ENCODE measurements around the gene TMEM174. TPM values are rescaled to one million over a fixed set of nuclear protein-coding genes. Genes with fewer than 3 reads are reported as not detected.
"Not testable (repeated sequence)": the region's sequence is repeated elsewhere in the genome, so short reads cannot be mapped to it uniquely, and the experiment has no call there.

TMEM174 gene
- total RNA-seq, 8 experiments from 2014 or later = 0.33 TPM; not detected in 7

GRCh38 chr5:73204733-73205132, 31.7 kb downstream of the TMEM174 start:
- H3K4me1 ChIP-seq (replicated peaks in 1 of 2) = peaks cover 0 to 4% of the 10 kb centered on the region in 2 donors
- no peak for ATAC-seq (replicated peaks in 6 of 8)
- H3K4me3 ChIP-seq = no peak overlapping the region
- no peak overlapping the region for H3K27ac ChIP-seq
- 50 to 100% (median 82%) methylated on average over 1 to 5 of the region's 5 CpGs; no CpG with 5 or more reads in 4 of the 10 experiments for WGBS, 10 experiments
- in situ Hi-C loops (cut with MboI; ENCODE audit: low pct_unique_long_range_greater_than_20kb in 2 of 9, low sequenced_read_pairs in 9 of 9, unreplicated experiment in 9 of 9) = loop anchor here in 5 of 9 experiments (10.0 to 25.0 kb wide), 3 partner anchors 120 to 258 kb away; partner anchors contain the start of gene FOXD1 (in 4 of the 5)

GRCh38 chr5:73205305-73205704, 32.3 kb downstream of the TMEM174 start:
- Histone ChIP-seq H3K4me1 (replicated peaks in 1 of 2) (peaks cover 0 to 4% of the 10 kb centered on the region in 2 donors), H3K27ac (no peak overlapping the region), H3K4me3 (no peak overlapping the region)
- 60 to 100% (median 86%) methylated on average over 1 of the region's 3 CpGs; no CpG with 5 or more reads in 7 of the 10 experiments for WGBS, 10 experiments
- in situ Hi-C loops (cut with MboI; ENCODE audit: low pct_unique_long_range_greater_than_20kb in 2 of 9, low sequenced_read_pairs in 9 of 9, unreplicated experiment in 9 of 9) = loop anchor here in 5 of 9 experiments (10.0 to 25.0 kb wide), 3 partner anchors 121 to 257 kb away; partner anchors contain the start of gene FOXD1 (in 4 of the 5)
- peak in 1 of 8 experiments; percentile 22 for ATAC-seq (replicated peaks in 6 of 8)

GRCh38 chr5:73207239-73207638, 34.2 kb downstream of the TMEM174 start:
- not testable (repeated sequence) for ATAC-seq (replicated peaks in 6 of 8); H3K27ac ChIP-seq; H3K4me3 ChIP-seq; H3K4me1 ChIP-seq (replicated peaks in 1 of 2)
- in situ Hi-C loops (cut with MboI; ENCODE audit: low pct_unique_long_range_greater_than_20kb in 2 of 9, low sequenced_read_pairs in 9 of 9, unreplicated experiment in 9 of 9) = loop anchor here in 5 of 9 experiments (10.0 to 25.0 kb wide), 3 partner anchors 122 to 255 kb away; partner anchors contain the start of gene FOXD1 (in 4 of the 5)
- 0 to 100% (median 20%) methylated on average over 1 to 2 of the region's 4 CpGs; no CpG with 5 or more reads in 6 of the 10 experiments for WGBS, 10 experiments

GRCh38 chr5:73209075-73209474, 36.1 kb downstream of the TMEM174 start:
- in situ Hi-C loops (cut with MboI; ENCODE audit: low pct_unique_long_range_greater_than_20kb in 2 of 9, low sequenced_read_pairs in 9 of 9, unreplicated experiment in 9 of 9) = loop anchor here in 5 of 9 experiments (10.0 to 25.0 kb wide), 3 partner anchors 124 to 253 kb away; partner anchors contain the start of gene FOXD1 (in 4 of the 5)
- not testable (repeated sequence) for H3K4me1 ChIP-seq (replicated peaks in 1 of 2); H3K4me3 ChIP-seq; H3K27ac ChIP-seq; ATAC-seq (replicated peaks in 6 of 8)

- not testable (repeated sequence) for H3K4me3 ChIP-seq; H3K4me1 ChIP-seq (replicated peaks in 1 of 2); H3K27ac ChIP-seq; ATAC-seq (replicated peaks in 6 of 8)
- in situ Hi-C loops (cut with MboI; ENCODE audit: low pct_unique_long_range_greater_than_20kb in 2 of 9, low sequenced_read_pairs in 9 of 9, unreplicated experiment in 9 of 9) = loop anchor here in 5 of 9 experiments (25.0 kb wide), 2 partner anchors 225 to 250 kb away; partner anchors contain the start of gene FOXD1 (in 4 of the 5)
- 17 to 100% methylated on average over 1 of the region's 3 CpGs; no CpG with 5 or more reads in 8 of the 10 experiments for WGBS, 10 experiments
Observed at GRCh38 chr5:73212693-73213092, 39.7 kb downstream of the TMEM174 start.

GRCh38 chr5:73213566-73213998, 40.6 kb downstream of the TMEM174 start:
- 15 to 100% (median 75%) methylated on average over 1 to 6 of the region's 6 CpGs; no CpG with 5 or more reads in 5 of the 10 experiments for WGBS, 10 experiments
- no peak for ATAC-seq (replicated peaks in 6 of 8)
- H3K27ac ChIP-seq = no peak overlapping the region
- no peak overlapping the region for H3K4me3 ChIP-seq
- H3K4me1 ChIP-seq (replicated peaks in 1 of 2) = peaks cover 0 to 9% of the 10 kb centered on the region in 2 donors
- in situ Hi-C loops (cut with MboI; ENCODE audit: low pct_unique_long_range_greater_than_20kb in 2 of 9, low sequenced_read_pairs in 9 of 9, unreplicated experiment in 9 of 9) = loop anchor here in 5 of 9 experiments (25.0 kb wide), 2 partner anchors 224 to 249 kb away; partner anchors contain the start of gene FOXD1 (in 4 of the 5)

GRCh38 chr5:73214306-73214705, 41.3 kb downstream of the TMEM174 start:
- WGBS, 10 experiments = 0 to 88% (median 48%) methylated on average over 2 to 4 of the region's 4 CpGs; no CpG with 5 or more reads in 2 of the 10 experiments

GRCh38 chr5:73214996-73215395, 42.0 kb downstream of the TMEM174 start:
- no peak overlapping the region for H3K4me3 ChIP-seq
- no peak for ATAC-seq (replicated peaks in 6 of 8)
- H3K27ac ChIP-seq = no peak overlapping the region
- in situ Hi-C loops (cut with MboI; ENCODE audit: low pct_unique_long_range_greater_than_20kb in 2 of 9, low sequenced_read_pairs in 9 of 9, unreplicated experiment in 9 of 9) = loop anchor here in 5 of 9 experiments (25.0 kb wide), 2 partner anchors 222 to 247 kb away; partner anchors contain the start of gene FOXD1 (in 4 of the 5)
- peaks cover 0 to 9% of the 10 kb centered on the region in 2 donors for H3K4me1 ChIP-seq (replicated peaks in 1 of 2)
- WGBS, 10 experiments = 33 to 100% (median 69%) methylated on average over 1 to 6 of the region's 6 CpGs; no CpG with 5 or more reads in 2 of the 10 experiments

More at GRCh38 chr5:73214306-73214705, 41.3 kb downstream of the TMEM174 start:
- Histone ChIP-seq H3K4me3 (no peak overlapping the region), H3K27ac (no peak overlapping the region), H3K4me1 (replicated peaks in 1 of 2) (peaks cover 0 to 9% of the 10 kb centered on the region in 2 donors)
- in situ Hi-C loops (cut with MboI; ENCODE audit: low pct_unique_long_range_greater_than_20kb in 2 of 9, low sequenced_read_pairs in 9 of 9, unreplicated experiment in 9 of 9) = loop anchor here in 5 of 9 experiments (25.0 kb wide), 2 partner anchors 223 to 248 kb away; partner anchors contain the start of gene FOXD1 (in 4 of the 5)
- ATAC-seq (replicated peaks in 6 of 8) = no peak

GRCh38 chr5:73215531-73215890, 42.5 kb downstream of the TMEM174 start:
- Histone ChIP-seq H3K27ac (no peak overlapping the region), H3K4me1 (replicated peaks in 1 of 2) (peaks cover 0 to 9% of the 10 kb centered on the region in 2 donors), H3K4me3 (peak overlapping the region in 2 of 5 donors; percentile 43 to 55)
- in situ Hi-C loops (cut with MboI; ENCODE audit: low pct_unique_long_range_greater_than_20kb in 2 of 9, low sequenced_read_pairs in 9 of 9, unreplicated experiment in 9 of 9) = loop anchor here in 5 of 9 experiments (25.0 kb wide), 2 partner anchors 222 to 247 kb away; partner anchors contain the start of gene FOXD1 (in 4 of the 5)
- no peak for ATAC-seq (replicated peaks in 6 of 8)
- 0 to 83% (median 35%) methylated on average over 1 to 6 of the region's 10 CpGs; no CpG with 5 or more reads in 2 of the 10 experiments for WGBS, 10 experiments

- peak; percentile 98 to 100 (median 100) for ATAC-seq (replicated peaks in 6 of 8)
- in situ Hi-C loops (cut with MboI; ENCODE audit: low pct_unique_long_range_greater_than_20kb in 2 of 9, low sequenced_read_pairs in 9 of 9, unreplicated experiment in 9 of 9) = loop anchor here in 5 of 9 experiments (25.0 kb wide), 2 partner anchors 221 to 246 kb away; partner anchors contain the start of gene FOXD1 (in 4 of the 5)
- Histone ChIP-seq H3K4me1 (replicated peaks in 1 of 2) (peaks cover 0 to 9% of the 10 kb centered on the region in 2 donors), H3K27ac (no peak overlapping the region), H3K4me3 (peak overlapping the region; percentile 37 to 55 (median 43))
- 0 to 40% (median 4%) methylated on average over 1 to 24 of the region's 67 CpGs; no CpG with 5 or more reads in 6 of the 10 experiments for WGBS, 10 experiments
Observed at GRCh38 chr5:73215891-73216610, 43.1 kb downstream of the TMEM174 start.

GRCh38 chr5:73218552-73219171, 45.7 kb downstream of the TMEM174 start:
- in situ Hi-C loops (cut with MboI; ENCODE audit: low pct_unique_long_range_greater_than_20kb in 2 of 9, low sequenced_read_pairs in 9 of 9, unreplicated experiment in 9 of 9) = loop anchor here in 5 of 9 experiments (25.0 kb wide), 2 partner anchors 219 to 244 kb away; partner anchors contain the start of gene FOXD1 (in 4 of the 5)
- Histone ChIP-seq H3K4me1 (replicated peaks in 1 of 2) (peaks cover 0 to 9% of the 10 kb centered on the region in 2 donors), H3K4me3 (no peak overlapping the region), H3K27ac (no peak overlapping the region)
- no peak for ATAC-seq (replicated peaks in 6 of 8)
- 50 to 100% (median 60%) methylated on average over 1 to 3 of the region's 4 CpGs; no CpG with 5 or more reads in 1 of the 10 experiments for WGBS, 10 experiments

- H3K27ac ChIP-seq; ATAC-seq (replicated peaks in 6 of 8); H3K4me1 ChIP-seq (replicated peaks in 1 of 2); H3K4me3 ChIP-seq: not testable (repeated sequence)
- 67 to 100% (median 91%) methylated on average over 1 to 3 of the region's 3 CpGs; no CpG with 5 or more reads in 4 of the 10 experiments for WGBS, 10 experiments
- in situ Hi-C loops (cut with MboI; ENCODE audit: low pct_unique_long_range_greater_than_20kb in 2 of 9, low sequenced_read_pairs in 9 of 9, unreplicated experiment in 9 of 9) = loop anchor here in 5 of 9 experiments (25.0 kb wide), 2 partner anchors 218 to 243 kb away; partner anchors contain the start of gene FOXD1 (in 4 of the 5)
Observed at GRCh38 chr5:73219336-73219735, 46.3 kb downstream of the TMEM174 start.

Data from motor neuron (in vitro differentiated cells).